HG03108 (cell line): ENCODE results near the gene SYNE1.
"Not testable (repeated sequence)": the region's sequence is repeated elsewhere in the genome, so short reads cannot be mapped to it uniquely, and the experiment has no call there.

Experiments
- ATAC-seq: cut with Tn5 transposase; IDR thresholded peaks from one replicate; pipeline ENCODE4 v1.9.1; 2021; ENCODE audit warnings: moderate library complexity; ENCODE audit not compliant: unreplicated experiment

Gene SYNE1

GRCh38 chr6:152492281-152492680, 144.9 kb downstream of the SYNE1 start:
- not testable (repeated sequence) for ATAC-seq

- ATAC-seq: not testable (repeated sequence)
Measured at GRCh38 chr6:152491501-152491900, 145.7 kb downstream of the SYNE1 start.

GRCh38 chr6:152490971-152491378, 146.2 kb downstream of the SYNE1 start:
- ATAC-seq: not testable (repeated sequence)

- ATAC-seq: no peak
Measured at GRCh38 chr6:152484806-152485205, 152.4 kb downstream of the SYNE1 start.

- ATAC-seq: no peak
Measured at GRCh38 chr6:152482289-152482688, 154.9 kb downstream of the SYNE1 start.

DNA sequence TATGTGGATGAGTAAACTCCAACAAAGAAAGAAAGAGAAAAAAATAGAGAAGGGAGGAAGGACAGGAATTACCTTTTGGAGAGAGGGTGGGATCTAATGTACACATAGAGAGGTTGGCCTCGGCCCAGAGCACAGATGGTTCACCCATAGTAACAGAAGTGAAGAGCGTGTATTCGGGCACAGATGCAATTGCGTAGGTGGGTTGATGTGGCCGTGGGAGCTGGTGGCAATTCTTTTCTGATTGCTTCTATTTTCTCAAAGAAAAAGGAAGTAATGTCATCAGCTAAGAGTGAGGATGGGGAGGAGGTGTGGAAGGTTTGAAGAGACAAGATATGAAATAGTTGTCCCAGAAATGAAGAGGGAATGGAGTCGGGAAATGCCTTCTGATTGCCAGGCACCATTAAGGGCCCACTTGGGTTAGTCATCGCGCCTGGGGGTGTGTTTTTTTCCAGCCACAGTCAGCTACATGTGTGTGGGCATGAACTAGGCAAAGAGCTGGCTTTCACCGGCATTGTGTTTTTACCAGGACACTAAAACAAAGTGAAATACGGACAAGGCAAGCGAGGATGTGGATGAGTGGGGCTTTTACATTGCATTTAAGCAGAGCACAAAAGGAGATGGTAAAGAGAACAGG, 158.7 kb downstream of the SYNE1 start:
- no peak for ATAC-seq

GRCh38 chr6:152474354-152474753, 162.8 kb downstream of the SYNE1 start:
- ATAC-seq: no peak

DNA sequence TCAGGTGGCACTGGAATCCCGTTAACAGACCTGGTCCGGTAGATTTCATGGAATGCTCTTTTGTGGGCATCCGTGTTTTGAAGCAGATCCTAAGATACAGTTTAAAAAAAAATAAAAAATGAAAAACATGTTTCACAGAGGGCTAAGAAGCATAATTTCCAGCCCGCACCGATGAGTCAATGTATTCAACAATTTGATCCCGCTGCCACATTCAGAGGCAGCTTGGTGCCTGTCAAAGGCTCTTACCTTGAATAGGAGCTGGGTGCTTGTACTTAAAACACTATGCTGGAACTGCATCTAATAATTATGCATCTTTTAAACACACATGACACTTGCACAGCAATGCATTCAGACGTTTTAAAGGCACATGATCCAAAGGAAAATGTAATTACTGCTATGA, 164.8 kb downstream of the SYNE1 start:
- ATAC-seq: no peak

DNA sequence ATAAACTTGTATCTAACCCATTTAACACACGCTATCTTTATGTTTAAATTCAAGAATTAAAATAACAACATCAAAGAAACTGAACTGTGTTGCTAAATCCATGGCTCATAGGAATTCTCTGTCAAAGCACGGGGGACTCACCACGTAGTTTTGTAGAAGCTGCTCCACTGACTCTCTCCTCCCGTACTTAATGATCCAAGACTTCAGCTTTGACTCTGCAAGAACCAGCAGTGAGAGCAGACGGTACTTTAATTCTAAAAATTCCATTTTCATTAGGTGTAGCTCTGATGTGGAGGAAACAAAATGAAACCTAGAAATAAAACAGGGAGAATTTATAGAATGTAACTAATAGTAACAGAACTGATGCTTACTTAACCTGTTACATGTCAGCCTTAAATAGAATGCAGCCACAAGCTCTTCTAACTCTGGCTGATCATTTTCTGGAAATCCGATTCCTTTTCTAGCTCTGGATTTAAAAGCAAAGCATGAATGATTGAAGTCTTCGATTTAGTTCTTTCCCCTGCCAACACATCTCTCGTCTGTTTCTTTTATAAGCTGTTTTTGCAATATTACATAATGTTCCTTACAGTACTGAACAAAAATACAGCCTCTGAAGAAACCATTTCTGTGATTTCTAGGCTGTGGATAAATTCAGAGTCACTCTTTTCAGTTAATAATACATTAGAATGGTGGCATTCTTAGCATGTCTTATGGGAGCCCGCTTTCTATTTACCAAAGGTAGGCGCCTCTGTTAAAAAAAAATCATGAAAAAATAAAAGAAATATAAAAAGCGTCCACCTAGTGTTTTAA, 165.5 kb downstream of the SYNE1 start:
- no peak for ATAC-seq

GRCh38 chr6:152463164-152463563, 174.0 kb downstream of the SYNE1 start:
- no peak for ATAC-seq

- no peak for ATAC-seq
Measured at GRCh38 chr6:152462716-152463115, 174.4 kb downstream of the SYNE1 start.

- ATAC-seq: no peak
Measured at GRCh38 chr6:152461556-152461955, 175.6 kb downstream of the SYNE1 start.

DNA sequence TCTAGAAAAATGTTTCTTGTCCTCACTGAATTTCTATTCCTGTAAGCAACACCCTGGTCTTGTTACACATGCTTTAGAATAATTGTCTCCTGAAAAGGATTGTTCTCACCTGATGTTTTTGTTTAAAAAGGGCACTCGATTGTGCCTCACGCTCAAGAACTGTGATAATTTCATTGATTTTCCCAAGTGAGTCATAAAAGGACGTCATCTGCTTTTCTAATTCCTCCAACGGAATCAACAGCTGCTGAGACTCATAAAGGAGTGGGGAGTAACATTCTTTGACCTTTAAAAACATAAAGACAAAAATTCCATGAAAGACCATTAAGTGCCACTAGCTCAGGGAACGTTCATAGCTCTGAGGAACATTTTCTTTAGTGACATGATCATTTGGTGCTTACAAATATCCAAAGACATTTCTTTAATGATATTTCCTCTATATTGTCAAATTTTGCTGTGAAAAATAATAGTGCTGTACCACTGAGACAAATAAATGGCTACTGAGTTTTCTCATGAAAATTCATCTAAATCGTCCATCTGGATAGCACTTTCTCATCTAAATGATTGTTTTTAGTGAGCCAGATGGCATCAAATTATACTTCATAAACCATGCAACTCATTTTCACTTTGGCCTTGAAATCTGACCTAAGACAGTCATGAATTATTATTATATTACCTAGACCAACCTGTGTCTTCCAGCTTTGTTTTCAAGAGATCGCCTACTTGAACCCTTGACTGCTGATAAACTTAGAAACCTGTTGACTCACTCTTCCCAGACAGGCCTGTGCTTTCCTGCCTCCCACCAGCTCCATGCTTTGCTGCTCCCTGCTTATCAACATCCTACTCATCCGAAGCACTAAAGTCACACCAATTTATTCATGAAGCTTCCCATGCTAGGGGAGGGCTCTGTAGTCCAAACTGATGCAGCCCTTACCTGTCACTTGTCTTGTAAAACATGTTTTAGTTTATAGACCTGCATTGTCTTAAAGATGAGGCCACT, 178.2 kb downstream of the SYNE1 start:
- no peak for ATAC-seq

- ATAC-seq: no peak
Measured at GRCh38 chr6:152457949-152458624, 179.1 kb downstream of the SYNE1 start.

DNA sequence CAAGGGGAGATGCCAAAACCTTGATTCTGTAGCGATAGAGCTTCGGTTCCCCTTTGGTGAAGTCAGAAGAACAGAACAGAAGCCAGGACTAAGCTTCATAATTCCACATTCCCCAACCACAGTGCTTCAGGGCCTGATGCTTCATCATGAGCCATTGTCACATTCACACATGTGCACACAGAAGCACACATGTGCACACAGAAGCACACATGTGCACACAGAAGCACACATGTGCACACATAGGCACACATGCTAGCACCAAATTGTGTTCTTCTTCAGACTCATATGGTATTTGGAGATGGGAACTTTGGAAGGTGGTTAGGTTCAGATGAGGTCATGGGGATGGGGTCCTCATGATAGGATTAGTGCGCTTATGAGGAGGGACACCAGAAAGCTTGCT, 183.2 kb downstream of the SYNE1 start:
- no peak for ATAC-seq

- ATAC-seq: no peak
Measured at GRCh38 chr6:152453421-152453820, 183.7 kb downstream of the SYNE1 start.

DNA sequence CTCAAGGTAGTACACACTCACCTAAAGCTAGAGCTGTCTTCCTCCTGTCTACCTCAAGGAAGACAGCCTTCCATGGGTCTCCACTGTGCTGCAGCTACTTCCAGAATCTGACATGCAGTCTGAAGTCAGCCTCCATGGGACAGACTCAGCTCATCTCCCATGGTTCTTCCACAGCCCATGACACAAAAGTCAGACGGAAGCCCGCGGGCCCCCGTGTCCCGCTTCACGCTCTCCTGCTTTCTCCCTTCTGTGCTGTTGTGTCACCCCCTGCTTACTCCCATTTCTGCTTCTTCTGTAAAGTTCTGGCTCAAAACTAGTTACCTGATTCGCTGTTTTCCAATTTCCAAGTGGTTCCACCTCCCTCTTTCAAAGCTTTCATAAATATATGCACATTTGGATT, 184.5 kb downstream of the SYNE1 start:
- ATAC-seq: no peak

DNA sequence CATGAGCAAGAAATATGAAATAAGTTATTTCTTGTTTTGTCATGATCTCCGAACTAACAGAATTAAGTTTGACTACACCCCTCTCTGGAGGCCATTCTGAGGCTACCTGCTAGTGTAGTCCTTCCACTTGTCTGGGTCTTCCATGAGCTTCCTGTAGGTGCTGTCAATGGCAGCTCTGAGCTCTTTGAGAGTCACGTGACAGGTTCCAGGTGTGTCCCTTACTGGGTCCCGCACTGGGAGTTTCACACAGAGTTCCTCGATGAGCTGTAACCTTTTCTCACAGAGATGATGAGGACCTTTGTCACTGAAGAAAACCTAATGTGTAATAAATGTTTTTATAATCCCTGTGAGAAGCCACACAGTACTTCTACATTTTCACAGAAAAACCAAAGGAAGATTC, 186.6 kb downstream of the SYNE1 start:
- no peak for ATAC-seq

DNA sequence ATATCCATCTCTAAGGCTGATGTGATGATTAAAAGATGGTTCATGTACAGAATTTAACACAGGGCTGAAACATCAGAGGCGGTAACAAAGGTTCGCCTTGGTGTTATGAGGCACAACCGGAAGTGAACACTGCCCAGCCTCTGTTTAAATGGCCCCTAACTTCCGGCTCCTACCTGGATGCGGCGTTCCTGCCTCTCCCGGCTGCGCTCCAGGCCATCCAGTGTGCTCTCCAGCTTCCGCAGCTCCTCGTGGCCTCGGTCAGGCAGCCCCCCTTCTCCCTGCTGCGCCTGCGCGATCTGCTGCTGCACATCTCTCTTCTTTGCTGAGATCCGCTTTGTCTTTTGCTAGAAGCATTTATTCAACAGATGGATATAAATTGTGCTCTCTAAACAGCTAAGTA, 195.3 kb downstream of the SYNE1 start:
- no peak for ATAC-seq

- no peak for ATAC-seq
Measured at GRCh38 chr6:152435816-152436215, 201.3 kb downstream of the SYNE1 start.

DNA sequence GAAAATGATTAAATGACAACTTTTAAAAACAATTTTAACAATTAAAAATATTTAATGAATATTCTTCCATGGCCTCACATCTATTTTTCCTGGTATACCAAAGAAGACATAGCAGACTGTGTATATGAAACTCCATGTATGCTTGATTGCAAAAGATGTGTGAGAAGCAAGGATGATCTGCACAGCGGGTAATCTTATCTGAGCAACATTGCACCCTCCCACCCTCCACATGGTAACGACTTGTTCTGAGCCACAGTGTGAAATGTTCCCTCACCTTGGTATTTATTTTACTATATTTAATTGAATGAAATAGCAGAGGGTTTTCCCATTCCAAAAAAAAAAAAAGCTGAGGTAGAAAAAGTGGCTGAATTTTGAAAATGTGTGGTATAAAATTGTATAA, 204.4 kb downstream of the SYNE1 start:
- ATAC-seq: no peak
